ENCODE results near the gene ARHGEF40.

ARHGEF40 gene

GRCh38 chr14:21060614-21061346 lies 9.3 kb upstream of the ARHGEF40 start:
- DNase-seq, result no peak

DNA sequence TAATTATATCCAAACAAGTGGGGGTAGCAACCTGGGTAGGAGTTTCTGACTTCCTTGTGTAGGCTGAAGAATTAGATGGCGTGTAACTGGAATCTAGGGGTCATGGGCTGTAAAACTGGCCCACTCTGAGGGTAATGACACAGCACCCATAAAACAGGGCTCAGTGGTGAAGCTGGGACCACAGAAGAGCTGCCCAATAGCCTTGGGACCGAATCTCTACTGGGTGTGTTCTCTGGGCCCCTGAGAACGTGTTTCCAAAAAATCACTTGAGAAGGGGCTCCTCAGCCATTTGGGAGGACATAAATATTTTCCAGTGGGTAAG lies 8.8 kb upstream of the ARHGEF40 start:
- no peak for DNase-seq

GRCh38 chr14:21063479-21063878 lies 6.6 kb upstream of the ARHGEF40 start:
- no peak for DNase-seq

- no peak for DNase-seq
These were observed 3.1 kb upstream of the ARHGEF40 start for GRCh38 chr14:21066882-21067502.

DNA sequence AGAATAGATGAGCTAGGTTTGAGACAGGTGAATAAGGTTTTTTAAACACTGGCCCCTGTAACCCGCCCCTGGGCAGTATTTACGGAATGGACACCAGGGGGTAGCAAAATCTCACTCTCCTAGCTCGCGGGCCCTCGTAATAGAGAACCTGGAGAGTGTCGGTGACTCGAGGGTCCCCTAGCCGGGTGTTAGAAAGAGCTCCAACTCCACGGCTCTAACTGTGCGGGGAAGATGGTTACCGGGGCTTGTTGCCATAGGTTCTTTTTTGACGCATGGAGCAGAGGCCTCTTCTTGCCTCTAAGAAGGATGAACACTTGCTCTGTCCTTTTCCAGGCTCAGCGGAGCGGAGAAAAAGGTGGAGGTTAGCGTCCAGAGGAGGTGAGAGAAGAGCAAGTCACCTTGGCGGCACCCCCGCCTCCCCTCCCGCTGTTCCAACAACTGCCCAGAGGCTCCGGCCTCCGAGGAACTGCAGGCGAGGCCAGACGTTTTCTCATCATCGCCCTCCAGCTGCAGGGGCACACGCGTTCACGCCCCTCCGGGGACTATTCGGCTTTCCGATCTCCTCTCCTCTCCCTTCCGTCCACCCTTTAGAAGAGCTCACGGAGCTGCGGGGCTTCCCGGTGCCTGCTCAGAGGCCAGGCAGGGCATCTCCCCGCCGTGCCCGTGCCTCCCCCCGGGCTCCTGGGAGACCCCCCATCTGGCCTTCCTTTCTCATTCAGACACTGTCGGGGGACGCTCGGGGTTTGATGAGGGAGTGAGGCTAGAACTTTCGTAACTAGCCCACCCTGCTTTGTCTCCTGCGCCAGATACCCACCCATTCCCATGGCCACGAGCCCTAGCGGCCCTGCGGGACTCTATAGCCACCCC lies 1.4 kb upstream of the ARHGEF40 start:
- peak; percentile 48 to 61 for DNase-seq

DNA sequence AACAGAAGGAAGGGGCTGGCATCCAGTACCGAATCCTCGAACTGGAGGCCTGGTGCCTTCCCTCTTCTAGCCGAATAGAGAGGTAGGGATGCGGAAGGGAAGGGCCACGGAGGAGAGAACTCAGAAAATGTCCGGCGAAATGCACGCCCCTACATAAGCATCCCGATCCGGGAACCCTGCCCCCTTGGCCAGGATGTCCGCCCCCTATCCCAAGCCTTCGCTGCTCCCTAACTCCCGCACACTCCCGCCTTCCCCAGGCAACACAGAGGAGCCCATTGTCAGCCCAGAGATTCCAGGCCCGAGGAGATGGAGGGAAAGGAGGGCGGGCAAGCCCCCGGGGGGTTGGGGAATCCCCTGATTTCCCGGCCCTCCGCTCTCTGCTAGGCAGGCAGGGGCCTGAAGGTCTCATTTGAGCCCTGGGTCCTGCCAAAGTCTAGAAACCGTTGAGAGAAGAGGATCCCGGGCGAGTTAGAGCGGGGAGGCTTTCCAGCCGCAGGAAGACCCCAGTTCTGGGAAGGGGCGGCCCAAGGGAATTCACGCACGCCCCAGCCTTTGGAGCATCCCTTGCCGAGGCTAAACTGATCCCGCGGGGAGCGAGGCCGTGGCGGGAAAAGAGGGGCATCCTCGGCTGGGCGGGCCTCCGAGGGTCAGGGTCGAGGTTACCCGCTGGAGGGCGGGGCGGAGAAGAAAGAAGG lies 569 bp upstream of the ARHGEF40 start:
- DNase-seq, result no peak

GRCh38 chr14:21070610-21071224 lies 613 bp downstream of the ARHGEF40 start:
- DNase-seq, result peak; percentile 41 to 73

GRCh38 chr14:21071225-21072030 lies 1.3 kb downstream of the ARHGEF40 start:
- DNase-seq, result peak; percentile 73 to 82

DNA sequence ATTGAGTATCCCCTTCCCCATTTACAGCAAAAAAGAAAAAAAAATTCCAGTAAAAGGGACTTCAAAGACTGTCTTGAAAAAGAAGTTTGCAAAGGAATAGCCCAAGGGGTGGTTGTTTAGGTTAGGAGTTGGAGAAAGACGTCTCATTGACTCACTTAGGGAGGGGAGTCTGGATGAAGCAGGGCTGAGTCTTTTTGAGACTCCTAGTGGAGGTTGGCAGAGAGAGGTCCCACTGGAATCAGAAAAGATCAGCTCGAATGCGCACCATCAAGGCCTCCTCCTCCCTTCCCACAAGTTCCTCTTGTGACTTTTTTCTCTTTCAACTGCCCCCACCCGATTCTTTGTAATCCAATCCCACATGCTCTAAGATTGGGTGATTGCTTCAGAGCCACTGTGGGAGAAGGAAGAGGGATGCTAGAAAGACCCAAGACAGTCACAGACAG lies 1.9 kb downstream of the ARHGEF40 start:
- DNase-seq, result peak; percentile 85

DNA sequence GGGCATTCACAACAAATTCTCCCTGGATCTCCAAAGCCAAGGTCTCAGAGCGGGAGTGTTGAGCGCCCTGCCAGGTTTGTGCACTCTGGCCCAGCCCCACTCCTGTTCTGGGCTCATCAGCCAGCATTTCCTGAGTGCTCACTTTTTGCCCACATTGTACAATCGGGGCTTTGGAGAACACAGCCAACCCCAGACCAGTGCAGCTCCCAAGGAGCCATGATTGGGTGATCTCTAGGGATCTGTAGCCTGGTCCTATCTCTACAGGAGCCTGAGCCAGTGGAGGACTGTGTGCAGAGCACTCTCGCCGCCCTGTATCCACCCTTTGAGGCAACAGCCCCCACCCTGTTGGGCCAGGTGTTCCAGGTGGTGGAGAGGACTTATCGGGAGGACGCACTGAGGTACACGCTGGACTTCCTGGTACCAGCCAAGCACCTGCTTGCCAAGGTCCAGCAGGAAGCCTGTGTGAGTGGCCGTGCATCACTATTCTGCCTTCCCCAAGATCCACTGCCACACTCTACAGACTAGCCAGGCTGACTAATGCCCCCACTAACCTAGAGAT lies 2.8 kb downstream of the ARHGEF40 start:
- DNase-seq, result no peak

- no peak for DNase-seq
These were observed 3.8 kb downstream of the ARHGEF40 start for GRCh38 chr14:21073921-21074320.

DNA sequence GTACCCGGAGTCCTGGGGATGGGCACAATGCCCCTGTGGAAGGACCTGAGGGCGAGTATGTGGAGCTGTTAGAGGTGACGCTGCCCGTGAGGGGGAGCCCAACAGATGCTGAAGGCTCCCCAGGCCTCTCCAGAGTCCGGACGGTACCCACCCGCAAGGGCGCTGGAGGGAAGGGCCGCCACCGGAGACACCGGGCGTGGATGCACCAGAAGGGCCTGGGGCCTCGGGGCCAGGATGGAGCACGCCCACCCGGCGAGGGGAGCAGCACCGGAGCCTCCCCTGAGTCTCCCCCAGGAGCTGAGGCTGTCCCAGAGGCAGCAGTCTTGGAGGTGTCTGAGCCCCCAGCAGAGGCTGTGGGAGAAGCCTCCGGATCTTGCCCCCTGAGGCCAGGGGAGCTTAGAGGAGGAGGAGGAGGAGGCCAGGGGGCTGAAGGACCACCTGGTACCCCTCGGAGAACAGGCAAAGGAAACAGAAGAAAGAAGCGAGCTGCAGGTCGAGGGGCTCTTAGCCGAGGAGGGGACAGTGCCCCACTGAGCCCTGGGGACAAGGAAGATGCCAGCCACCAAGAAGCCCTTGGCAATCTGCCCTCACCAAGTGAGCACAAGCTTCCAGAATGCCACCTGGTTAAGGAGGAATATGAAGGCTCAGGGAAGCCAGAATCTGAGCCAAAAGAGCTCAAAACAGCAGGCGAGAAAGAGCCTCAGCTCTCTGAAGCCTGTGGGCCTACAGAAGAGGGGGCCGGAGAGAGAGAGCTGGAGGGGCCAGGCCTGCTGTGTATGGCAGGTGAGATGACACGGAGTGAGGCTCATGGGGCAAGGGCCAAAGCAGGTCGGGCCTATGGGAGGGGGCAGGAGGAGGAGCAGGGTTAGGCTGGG lies 4.5 kb downstream of the ARHGEF40 start:
- no peak for DNase-seq

DNA sequence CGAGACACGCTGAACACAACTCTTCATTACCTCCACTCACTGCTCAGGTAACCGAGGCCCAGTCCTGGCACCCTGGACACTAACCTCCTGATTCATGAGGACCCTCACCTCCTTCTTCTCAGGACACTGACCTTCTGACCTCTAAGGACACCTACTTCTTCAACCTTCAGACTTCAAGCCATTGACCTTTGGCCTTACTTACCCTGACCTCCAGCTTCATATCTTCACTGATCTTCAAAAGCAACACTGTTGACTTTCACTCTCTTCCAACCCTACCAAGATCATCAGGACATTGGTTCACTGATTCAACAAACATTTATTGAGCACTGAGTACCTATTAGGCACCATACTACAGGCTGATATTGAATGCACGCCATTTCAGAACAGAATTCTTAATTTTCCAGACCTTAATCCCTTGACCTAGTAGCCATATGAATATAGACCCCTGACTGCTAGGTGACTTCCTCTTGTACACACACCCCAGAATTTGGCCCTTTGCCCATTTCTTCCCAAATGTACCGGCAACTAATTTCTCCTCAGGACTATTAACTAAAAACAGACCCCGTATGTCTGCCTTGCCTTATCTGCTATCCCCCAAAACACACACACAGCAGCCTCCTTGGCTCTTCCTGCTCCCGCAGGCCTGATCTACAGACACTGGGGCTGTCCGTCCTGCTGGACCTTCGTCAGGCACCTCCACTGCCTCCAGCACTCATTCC lies 5.8 kb downstream of the ARHGEF40 start:
- no peak for DNase-seq

- peak in 1 of 2 donors; percentile 25 for DNase-seq
These were observed 7.6 kb downstream of the ARHGEF40 start for GRCh38 chr14:21077672-21078071.

GRCh38 chr14:21078287-21078686 lies 8.2 kb downstream of the ARHGEF40 start:
- DNase-seq, result no peak

DNA sequence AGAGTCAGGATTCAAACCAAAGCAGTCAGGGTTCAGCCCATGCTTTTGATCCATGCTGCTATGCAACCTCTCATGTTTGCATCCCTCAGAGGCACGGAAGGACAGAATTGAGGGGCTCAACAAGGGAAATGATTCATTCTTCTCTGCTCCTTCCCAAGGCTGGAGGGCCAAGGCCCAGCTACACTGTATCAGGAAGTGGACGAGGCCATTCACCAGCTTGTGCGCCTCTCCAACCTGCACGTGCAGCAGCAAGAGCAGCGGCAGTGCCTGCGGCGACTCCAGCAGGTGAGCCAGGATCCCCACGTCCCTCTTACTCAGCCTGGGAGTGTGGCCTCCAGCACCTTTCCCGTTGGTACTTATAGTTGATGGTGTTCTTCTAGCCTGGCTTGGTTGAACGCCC lies 8.6 kb downstream of the ARHGEF40 start:
- no peak for DNase-seq

DNA sequence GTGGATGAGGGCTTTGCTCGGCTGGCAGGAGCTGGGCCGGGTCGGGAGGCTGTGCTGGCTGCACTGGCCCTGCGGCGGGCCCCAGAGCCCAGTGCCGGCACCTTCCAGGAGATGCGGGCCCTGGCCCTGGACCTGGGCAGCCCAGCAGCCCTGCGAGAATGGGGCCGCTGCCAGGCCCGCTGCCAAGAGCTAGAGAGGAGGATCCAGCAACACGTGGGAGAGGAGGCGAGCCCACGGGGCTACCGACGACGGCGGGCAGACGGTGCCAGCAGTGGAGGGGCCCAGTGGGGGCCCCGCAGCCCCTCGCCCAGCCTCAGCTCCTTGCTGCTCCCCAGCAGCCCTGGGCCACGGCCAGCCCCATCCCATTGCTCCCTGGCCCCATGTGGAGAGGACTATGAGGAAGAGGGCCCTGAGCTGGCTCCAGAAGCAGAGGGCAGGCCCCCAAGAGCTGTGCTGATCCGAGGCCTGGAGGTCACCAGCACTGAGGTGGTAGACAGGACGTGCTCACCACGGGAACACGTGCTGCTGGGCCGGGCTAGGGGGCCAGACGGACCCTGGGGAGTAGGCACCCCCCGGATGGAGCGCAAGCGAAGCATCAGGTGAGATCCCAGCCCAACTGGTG lies 11.5 kb downstream of the ARHGEF40 start:
- DNase-seq, result no peak

DNA sequence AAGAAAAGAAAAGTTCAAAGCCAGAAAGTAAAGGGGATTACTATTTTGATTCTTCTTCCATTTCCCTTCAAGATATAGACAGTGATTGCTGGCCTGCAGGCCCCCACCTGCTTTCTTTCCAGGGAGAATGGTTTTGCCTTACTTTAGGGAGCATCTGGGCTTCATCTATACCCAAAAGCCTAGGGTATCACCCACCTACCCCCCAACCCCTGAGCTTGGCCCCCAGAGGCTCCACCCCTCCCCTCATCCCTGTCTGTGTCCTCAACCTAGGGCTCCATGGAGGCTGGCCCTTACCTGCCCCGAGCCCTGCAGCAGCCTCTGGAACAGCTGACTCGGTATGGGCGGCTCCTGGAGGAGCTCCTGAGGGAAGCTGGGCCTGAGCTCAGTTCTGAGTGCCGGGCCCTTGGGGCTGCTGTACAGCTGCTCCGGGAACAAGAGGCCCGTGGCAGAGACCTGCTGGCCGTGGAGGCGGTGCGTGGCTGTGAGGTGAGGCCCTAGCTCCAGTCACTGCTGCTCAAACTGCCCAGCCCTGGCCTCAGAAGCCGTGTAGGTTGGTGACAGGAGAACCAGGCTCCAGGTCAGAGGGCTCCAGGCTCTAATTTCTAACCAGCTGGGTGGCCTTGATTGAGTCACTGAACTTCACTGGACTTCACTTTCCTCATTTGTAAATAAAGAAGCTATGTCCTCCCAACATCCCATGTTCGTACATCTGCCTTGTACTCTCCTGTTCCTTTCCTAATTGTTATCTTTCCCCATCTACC lies 13.6 kb downstream of the ARHGEF40 start:
- DNase-seq, result no peak

Measured in inflammatory macrophage (primary cell).